BLaER1 treated with 17β-estradiol and CSF1 and Interleukin-3, amounts not matched to agents 10 nM and 100 nM (cell line): ENCODE results near the gene NUMBL.
A peak's percentile ranks its signal among the peaks of the same experiment; 100 is the strongest.

Experiments
- H3K27ac ChIP-seq, 11 experiments: shearing (Covaris generic); formaldehyde crosslinking; 2 replicates each; pipeline ENCODE4 v1.8.1; 2022
- H3K27me3 ChIP-seq, 11 experiments: shearing (Covaris generic); formaldehyde crosslinking; 2 replicates each; pipeline ENCODE4 v1.8.1; 2022
- H3K36me3 ChIP-seq, 11 experiments: shearing (Covaris generic); formaldehyde crosslinking; 2 replicates each; pipeline ENCODE4 v1.8.1; 2022
- H3K4me1 ChIP-seq, 10 experiments: shearing (Covaris generic); formaldehyde crosslinking; 2 replicates each; pipeline ENCODE4 v1.8.1; 2022
- H3K4me2 ChIP-seq, 11 experiments: shearing (Covaris generic); formaldehyde crosslinking; 2 replicates each; pipeline ENCODE4 v1.8.1; 2022
- H3K4me3 ChIP-seq, 10 experiments: shearing (Covaris generic); formaldehyde crosslinking; 2 replicates each; pipeline ENCODE4 v1.8.1; 2022
- H3K9ac ChIP-seq, 11 experiments: shearing (Covaris generic); formaldehyde crosslinking; 2 replicates each; pipeline ENCODE4 v1.8.1; 2022
- H3K9me3 ChIP-seq, 11 experiments: shearing (Covaris generic); formaldehyde crosslinking; replicated peaks in 1 of 11; 2 replicates each; pipeline ENCODE4 v1.8.1; 2022
- H4K20me1 ChIP-seq, 11 experiments: shearing (Covaris generic); formaldehyde crosslinking; 2 replicates each; pipeline ENCODE4 v1.8.1; 2022
- Cebpa-rat ChIP-seq, 11 experiments: shearing (Covaris generic); IDR thresholded peaks; 2 replicates each; pipeline ENCODE4 v1.8.1; 2022

Gene NUMBL

DNA sequence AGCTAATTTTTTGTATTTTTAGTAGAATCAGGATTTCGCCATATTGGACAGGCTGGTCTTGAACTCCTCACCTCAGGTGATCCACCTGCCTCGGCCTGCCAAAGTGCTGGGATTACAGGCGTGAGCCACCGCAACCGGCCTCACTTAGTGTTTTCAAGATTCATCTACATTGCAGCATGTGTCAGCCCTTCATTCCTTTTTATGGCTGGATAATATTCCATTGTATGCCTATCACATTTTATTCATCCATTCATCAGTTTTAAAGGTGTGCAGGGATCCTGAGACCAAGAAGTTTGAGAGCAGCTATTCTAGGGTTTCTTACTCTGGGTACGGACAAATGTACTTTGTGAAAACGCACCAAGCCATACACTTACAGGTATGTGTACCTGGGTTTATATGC lies 17.2 kb upstream of the NUMBL start:
- TF ChIP-seq Cebpa-rat (IDR thresholded peaks at IDR 0.05) = no peak
- H3K9me3 ChIP-seq = no peaks in the 10 kb centered on the region
- no peak overlapping the region for H3K27ac ChIP-seq
- no peak overlapping the region for H3K4me3 ChIP-seq
- no peaks in the 10 kb centered on the region for H3K27me3 ChIP-seq
- H4K20me1 ChIP-seq = no peaks in the 10 kb centered on the region; a peak in 1 of 22 replicates
- peaks cover 0 to 12% (median 4%) of the 10 kb centered on the region in 10 experiments; a peak in 9 of 20 replicates for H3K4me1 ChIP-seq
- no peak overlapping the region for H3K4me2 ChIP-seq
- H3K9ac ChIP-seq = no peak overlapping the region
- peaks cover 45 to 92% (median 65%) of the 10 kb centered on the region in 11 experiments for H3K36me3 ChIP-seq

DNA sequence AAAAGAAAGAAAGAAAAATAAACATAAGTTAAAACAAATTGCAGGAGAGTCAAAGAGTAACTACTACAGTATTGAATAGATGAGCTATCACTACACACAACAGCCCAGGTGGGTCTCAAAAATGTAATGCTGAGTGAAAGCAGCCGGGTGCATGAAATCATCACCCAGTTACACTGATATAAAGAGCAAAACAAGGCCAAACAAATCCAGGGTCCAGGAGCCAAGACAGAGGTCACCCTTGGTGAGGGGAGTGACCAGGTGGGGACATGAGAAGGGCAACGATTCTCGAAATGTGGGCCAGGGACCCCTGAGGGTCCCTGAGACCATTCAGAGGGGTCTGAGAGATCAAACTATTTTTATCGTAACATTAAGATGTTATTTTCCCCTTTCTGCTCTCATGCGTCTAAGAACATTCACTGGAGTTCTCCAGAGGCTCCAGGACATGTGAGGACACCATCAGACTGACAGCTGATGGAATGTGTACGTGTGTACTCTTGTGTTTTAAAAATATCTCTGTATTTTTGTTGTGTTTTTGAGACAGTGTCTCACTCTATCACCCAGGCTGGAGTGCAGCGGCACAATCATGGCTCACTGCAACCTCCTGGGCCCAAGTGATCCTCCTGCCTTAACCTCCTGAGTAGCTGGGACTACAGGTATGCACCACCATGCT lies 15.6 kb upstream of the NUMBL start:
- no peak overlapping the region for H3K9ac ChIP-seq
- TF ChIP-seq Cebpa-rat (IDR thresholded peaks at IDR 0.05) = no peak
- H3K36me3 ChIP-seq = peaks cover 56 to 93% (median 78%) of the 10 kb centered on the region in 11 experiments
- no peak overlapping the region for H3K27ac ChIP-seq
- no peak overlapping the region for H3K4me2 ChIP-seq
- H3K4me3 ChIP-seq = no peak overlapping the region
- H3K27me3 ChIP-seq = no peaks in the 10 kb centered on the region
- H3K9me3 ChIP-seq = no peaks in the 10 kb centered on the region
- no peaks in the 10 kb centered on the region; a peak in 1 of 22 replicates for H4K20me1 ChIP-seq
- peaks cover 0 to 12% (median 4%) of the 10 kb centered on the region in 10 experiments; a peak in 9 of 20 replicates for H3K4me1 ChIP-seq

DNA sequence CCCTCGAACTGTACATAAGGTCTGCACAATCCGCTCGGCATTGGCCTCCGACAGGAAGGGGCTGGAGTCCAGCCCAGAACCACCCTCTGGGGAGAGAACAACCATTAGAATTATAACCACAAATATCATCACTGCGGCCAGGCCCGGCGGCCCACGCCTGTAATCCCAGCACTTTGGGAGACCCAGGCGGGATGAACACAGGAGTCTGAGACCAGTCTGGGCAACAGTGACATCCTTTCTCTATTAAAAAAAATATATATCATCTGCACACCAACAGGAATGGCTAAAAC lies 14.9 kb upstream of the NUMBL start:
- Histone ChIP-seq H3K9ac (no peak overlapping the region), H3K9me3 (no peaks in the 10 kb centered on the region), H3K4me1 (peaks cover 0 to 6% (median 0%) of the 10 kb centered on the region in 10 experiments; a peak in 7 of 20 replicates), H3K4me2 (no peak overlapping the region), H3K36me3 (peaks cover 55 to 98% (median 78%) of the 10 kb centered on the region in 11 experiments), H3K4me3 (no peak overlapping the region), H4K20me1 (no peaks in the 10 kb centered on the region; a peak in 1 of 22 replicates), H3K27ac (no peak overlapping the region), H3K27me3 (no peaks in the 10 kb centered on the region)
- TF ChIP-seq Cebpa-rat (IDR thresholded peaks at IDR 0.05) = no peak

DNA sequence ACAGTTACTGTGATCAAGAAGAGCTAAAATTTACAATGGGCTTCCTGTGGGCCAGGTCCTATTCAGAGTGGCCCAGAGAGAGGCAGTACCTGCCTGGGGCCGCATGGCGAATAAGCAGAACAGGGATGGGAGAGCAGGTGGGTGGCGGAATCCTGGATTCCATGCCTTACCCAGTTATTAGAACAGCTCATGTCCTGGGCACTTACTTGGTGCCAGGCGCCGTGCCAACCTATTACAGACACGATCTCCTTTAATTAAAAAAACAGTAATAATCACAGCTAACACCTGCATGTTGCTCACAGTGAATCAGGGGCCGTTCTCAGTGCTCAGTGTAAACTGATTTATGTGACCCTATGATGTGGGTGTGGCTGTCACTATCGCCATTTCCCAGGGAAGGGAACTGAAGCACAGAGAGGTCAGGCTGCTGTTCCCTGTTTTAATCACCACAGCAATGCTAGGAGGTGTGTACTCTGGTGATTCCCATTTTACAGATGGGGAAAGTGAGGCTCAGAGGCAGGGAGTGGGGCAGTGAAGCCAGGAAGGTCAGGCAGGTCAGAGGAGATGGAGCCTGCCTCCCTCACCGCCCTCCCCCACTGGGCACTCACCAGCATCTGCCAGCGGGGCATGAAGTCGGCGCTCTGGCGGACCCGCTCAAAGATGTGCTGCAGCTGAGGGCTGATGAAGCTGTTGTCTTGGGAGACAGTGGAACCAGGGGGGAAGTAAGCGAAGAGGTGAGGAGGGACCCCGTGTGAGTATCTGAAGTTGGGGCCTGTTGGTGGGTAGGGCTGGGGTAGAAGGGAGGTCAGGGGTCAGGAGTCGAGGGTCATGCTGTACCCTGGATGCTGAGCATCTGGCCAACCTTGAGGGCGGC lies 14.3 kb upstream of the NUMBL start:
- Histone ChIP-seq H3K9ac (no peak overlapping the region), H3K9me3 (no peaks in the 10 kb centered on the region), H4K20me1 (no peaks in the 10 kb centered on the region; a peak in 1 of 22 replicates), H3K27ac (no peak overlapping the region), H3K4me2 (no peak overlapping the region), H3K36me3 (peaks cover 52 to 99% (median 79%) of the 10 kb centered on the region in 11 experiments), H3K4me1 (peaks cover 0 to 1% (median 0%) of the 10 kb centered on the region in 10 experiments; a peak in 1 of 20 replicates), H3K4me3 (no peak overlapping the region), H3K27me3 (no peaks in the 10 kb centered on the region)
- no peak for TF ChIP-seq Cebpa-rat (IDR thresholded peaks at IDR 0.05)

DNA sequence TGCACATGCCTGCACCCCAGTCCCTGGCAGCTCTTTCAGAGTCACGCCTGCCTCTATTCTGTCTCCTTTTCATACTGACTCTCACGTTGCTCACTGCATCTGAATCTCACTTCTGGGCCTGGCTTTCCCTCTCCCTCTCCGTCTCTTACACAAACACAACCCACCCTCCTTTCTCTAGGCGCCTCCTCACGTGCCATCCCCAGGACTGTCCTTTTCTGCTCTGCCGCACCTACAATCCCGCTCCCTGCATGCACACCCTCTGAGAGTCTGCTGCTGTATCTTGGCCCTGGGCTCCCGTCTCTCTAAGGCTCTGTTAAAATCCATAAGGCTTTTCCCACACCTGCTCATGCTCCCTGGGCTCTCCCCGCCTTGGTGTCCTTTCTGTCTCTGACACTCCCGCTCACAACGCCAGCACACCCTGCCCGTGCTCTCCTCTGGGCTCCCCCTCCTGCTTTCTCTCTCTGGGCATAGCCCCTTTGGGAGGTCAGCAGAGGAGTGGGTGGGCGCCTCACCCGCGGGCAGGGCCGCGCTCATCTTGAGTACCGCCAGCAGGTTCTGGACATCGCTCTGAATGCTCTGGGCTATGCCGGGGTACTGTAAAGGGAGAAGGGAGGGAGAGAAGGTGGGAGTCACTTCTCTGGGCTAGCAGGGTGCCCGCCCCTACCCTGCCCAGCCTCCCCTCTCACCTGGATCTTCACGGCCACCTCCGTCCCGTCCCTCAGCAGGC lies 12.7 kb upstream of the NUMBL start:
- Histone ChIP-seq H3K4me2 (no peak overlapping the region), H3K9ac (peak overlapping the region in 4 of 11 experiments; percentile 6 to 37 (median 14); a peak in 2 of 22 replicates), H3K27me3 (no peaks in the 10 kb centered on the region), H3K4me1 (peaks cover 0 to 4% (median 0%) of the 10 kb centered on the region in 10 experiments; a peak in 1 of 20 replicates), H3K36me3 (peaks cover 38 to 89% (median 65%) of the 10 kb centered on the region in 11 experiments), H3K27ac (no peak overlapping the region), H4K20me1 (no peaks in the 10 kb centered on the region; a peak in 1 of 22 replicates), H3K4me3 (no peak overlapping the region), H3K9me3 (no peaks in the 10 kb centered on the region)
- TF ChIP-seq Cebpa-rat (IDR thresholded peaks at IDR 0.05) = no peak

DNA sequence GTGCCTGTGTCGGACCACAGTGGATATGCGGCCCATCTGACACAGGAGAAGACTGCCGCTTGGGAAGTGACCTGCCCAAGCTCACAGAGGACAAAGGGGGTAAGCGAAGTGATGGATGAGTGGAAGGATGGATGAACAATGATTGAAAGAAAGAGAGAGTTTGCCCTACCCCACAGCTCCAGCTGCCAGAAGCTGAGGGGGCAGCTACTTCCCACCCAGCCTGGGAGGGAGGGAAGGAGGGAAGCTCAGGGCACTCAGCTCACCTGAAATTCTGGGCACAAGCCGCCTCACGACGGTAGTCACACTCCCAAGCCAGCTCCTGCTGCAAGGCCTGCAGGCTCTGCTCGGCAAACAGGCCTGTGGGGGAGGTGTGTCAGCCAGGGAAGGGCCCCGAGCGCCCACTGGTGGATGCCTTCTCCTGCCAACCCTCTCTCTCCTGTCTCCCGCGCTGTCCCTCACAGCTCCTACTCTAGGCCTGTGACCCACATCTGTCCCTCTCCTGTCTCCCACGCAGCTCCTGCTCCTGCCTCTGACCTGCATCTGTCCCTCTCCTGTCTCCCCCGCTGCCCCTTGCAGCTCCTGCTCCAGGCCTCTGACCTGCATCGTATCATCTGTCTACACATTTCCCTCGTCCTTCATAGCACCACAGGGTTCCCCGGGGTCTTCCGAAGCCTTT lies 12.0 kb upstream of the NUMBL start:
- Histone ChIP-seq H3K9me3 (no peaks in the 10 kb centered on the region), H3K27ac (no peak overlapping the region), H3K27me3 (no peaks in the 10 kb centered on the region), H3K36me3 (peaks cover 36 to 82% (median 58%) of the 10 kb centered on the region in 11 experiments), H3K4me2 (no peak overlapping the region), H4K20me1 (no peaks in the 10 kb centered on the region; a peak in 1 of 22 replicates), H3K4me3 (no peak overlapping the region), H3K9ac (peak overlapping the region in 3 of 11 experiments; percentile 6 to 37 (median 17); a peak in 3 of 22 replicates), H3K4me1 (peaks cover 0 to 4% (median 0%) of the 10 kb centered on the region in 10 experiments; a peak in 1 of 20 replicates)
- TF ChIP-seq Cebpa-rat (IDR thresholded peaks at IDR 0.05) = no peak

DNA sequence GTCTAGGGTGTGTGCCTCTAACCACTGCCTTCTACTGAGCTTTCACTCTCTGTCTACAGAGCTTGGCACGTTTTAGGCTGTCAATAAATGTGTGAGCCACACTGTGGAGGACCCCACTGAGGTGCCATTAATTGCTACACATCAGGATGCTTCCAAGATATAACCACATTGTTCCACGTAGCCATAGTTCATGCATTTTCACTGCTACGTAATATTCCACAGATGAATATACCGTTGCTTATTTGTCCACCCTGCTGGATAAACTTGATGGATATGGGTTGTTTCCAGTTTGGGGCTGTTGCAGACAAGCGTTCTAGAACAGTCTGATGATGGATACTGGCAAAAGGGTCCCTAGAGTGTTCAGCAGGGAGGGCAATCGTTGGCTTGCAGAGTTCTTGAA lies 11.3 kb upstream of the NUMBL start:
- H3K4me1 ChIP-seq = peaks cover 0 to 4% (median 0%) of the 10 kb centered on the region in 10 experiments; a peak in 1 of 20 replicates
- no peak overlapping the region for H3K9ac ChIP-seq
- no peak overlapping the region for H3K27ac ChIP-seq
- no peak overlapping the region for H3K4me2 ChIP-seq
- no peaks in the 10 kb centered on the region for H3K27me3 ChIP-seq
- H4K20me1 ChIP-seq = no peaks in the 10 kb centered on the region; a peak in 1 of 22 replicates
- no peak for TF ChIP-seq Cebpa-rat (IDR thresholded peaks at IDR 0.05)
- H3K9me3 ChIP-seq = no peaks in the 10 kb centered on the region
- peaks cover 36 to 76% (median 57%) of the 10 kb centered on the region in 11 experiments for H3K36me3 ChIP-seq
- no peak overlapping the region for H3K4me3 ChIP-seq

DNA sequence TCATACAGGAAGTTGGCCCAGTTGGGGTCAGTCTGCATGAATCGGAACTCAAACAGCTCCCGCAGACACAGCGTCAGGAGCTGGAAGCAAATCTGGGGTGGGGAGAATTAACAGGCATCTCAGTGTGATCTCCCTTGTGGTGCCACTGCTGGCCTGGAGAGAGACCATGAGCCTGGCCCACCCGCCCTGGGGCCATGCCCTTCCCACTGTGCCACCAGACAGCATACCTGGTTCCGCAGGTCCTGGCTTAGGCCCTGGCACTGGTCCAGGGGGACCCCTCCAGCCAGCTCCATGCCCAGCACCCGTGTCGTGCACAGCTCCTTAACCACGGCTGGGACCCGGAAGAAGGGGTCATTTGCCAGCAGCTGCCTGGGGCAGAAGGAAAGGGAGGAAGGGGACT lies 9.6 kb upstream of the NUMBL start:
- H3K36me3 ChIP-seq = peaks cover 25 to 74% (median 46%) of the 10 kb centered on the region in 11 experiments
- TF ChIP-seq Cebpa-rat (IDR thresholded peaks at IDR 0.05) = no peak
- H3K27ac ChIP-seq = no peak overlapping the region
- H3K4me3 ChIP-seq = no peak overlapping the region
- H3K9me3 ChIP-seq = no peaks in the 10 kb centered on the region
- H4K20me1 ChIP-seq = no peaks in the 10 kb centered on the region; a peak in 1 of 22 replicates
- H3K4me2 ChIP-seq = no peak overlapping the region
- H3K4me1 ChIP-seq = peaks cover 0 to 4% (median 0%) of the 10 kb centered on the region in 10 experiments; a peak in 1 of 20 replicates
- no peaks in the 10 kb centered on the region for H3K27me3 ChIP-seq
- no peak overlapping the region for H3K9ac ChIP-seq
